WTC11 (cell line): ENCODE data around the gene GATAD2A. TPM values are rescaled to one million over a fixed set of nuclear protein-coding genes. Genes with fewer than 3 reads are reported as not detected.

Experiments
- ATAC-seq: fragments of 200-7000 bp; cut with Tn5 transposase; 2 replicates; pipeline ENCODE4 v1.10.0; 2021; ENCODE audit warnings: mild to moderate bottlenecking, moderate library complexity
- CTCF ChIA-PET: fragments of 300-600 bp; sonication (Branson Sonifier 250); formaldehyde crosslinking; loops from one replicate; lab custom pipeline; 2021; ENCODE audit warnings: antibody characterized with exemption; lab: Charles Lee
- POLR2A ChIA-PET: fragments of 350-600 bp; sonication (Branson Sonifier 250); formaldehyde crosslinking; loops from one replicate; lab custom pipeline; 2021; ENCODE audit warnings: antibody characterized with exemption; lab: Charles Lee
- DNase-seq: peaks from one replicate; pipeline ENCODE4 v3.0.0; 2021; ENCODE audit warnings: low spot score
- H3K27ac Mint-ChIP-seq: 2 replicates; pipeline ENCODE4 v1.8.0; 2021; ENCODE audit warnings: mixed read lengths
- H3K27me3 Mint-ChIP-seq: 2 replicates; pipeline ENCODE4 v1.8.0; 2021; ENCODE audit warnings: low read depth, mild to moderate bottlenecking, moderate library complexity, mixed read lengths
- H3K36me3 Mint-ChIP-seq: 2 replicates; pipeline ENCODE4 v1.8.0; 2021; ENCODE audit warnings: mixed read lengths
- H3K4me1 Mint-ChIP-seq: 2 replicates; pipeline ENCODE4 v1.8.0; 2022; ENCODE audit warnings: mixed read lengths
- H3K4me3 Mint-ChIP-seq: 2 replicates; pipeline ENCODE4 v1.8.0; 2021; ENCODE audit warnings: mild to moderate bottlenecking, moderate library complexity, mixed read lengths
- H3K9me3 Mint-ChIP-seq: 2 replicates; pipeline ENCODE4 v1.8.0; 2021; ENCODE audit warnings: mixed read lengths
- ATF1 ChIP-seq: sonication (generic); formaldehyde crosslinking; IDR thresholded peaks from 2 replicates; pipeline ENCODE4 v1.8.1; 2023; ENCODE audit warnings: mild to moderate bottlenecking, moderate library complexity, missing genetic modification reagents
- CREM ChIP-seq: sonication (generic); formaldehyde crosslinking; IDR thresholded peaks from 2 replicates; pipeline ENCODE4 v1.8.1; 2022; ENCODE audit warnings: mild to moderate bottlenecking, missing genetic modification reagents, moderate library complexity
- ERG ChIP-seq: fragments of 250-450 bp; sonication (Bioruptor Pico); IDR thresholded peaks from 2 replicates; pipeline ENCODE4 v1.8.0; 2021; ENCODE audit warnings: mild to moderate bottlenecking
- GTF2I ChIP-seq: fragments of 250-450 bp; sonication (Bioruptor Pico); conservative IDR thresholded peaks from 2 replicates; pipeline ENCODE4 v1.4.0; 2021; ENCODE audit warnings: mild to moderate bottlenecking
- NFYB ChIP-seq: sonication (generic); formaldehyde crosslinking; conservative IDR thresholded peaks from 2 replicates; pipeline ENCODE4 v1.8.0; 2022; ENCODE audit warnings: low read depth, missing genetic modification reagents
- NR1H2 ChIP-seq: sonication (generic); formaldehyde crosslinking; IDR thresholded peaks from 2 replicates; pipeline ENCODE4 v1.9.0; 2021; ENCODE audit warnings: mild to moderate bottlenecking, moderate library complexity, missing genetic modification reagents
- PREB ChIP-seq: sonication (generic); formaldehyde crosslinking; IDR thresholded peaks from 2 replicates; pipeline ENCODE4 v1.8.1; 2022; ENCODE audit warnings: mild to moderate bottlenecking, missing genetic modification reagents, moderate library complexity, borderline replicate concordance
- RELA ChIP-seq: sonication (generic); formaldehyde crosslinking; IDR thresholded peaks from 2 replicates; pipeline ENCODE4 v1.8.1; 2022; ENCODE audit warnings: missing genetic modification reagents, mild to moderate bottlenecking, borderline replicate concordance
- SMAD3 ChIP-seq: sonication (generic); formaldehyde crosslinking; IDR thresholded peaks from 2 replicates; pipeline ENCODE4 v1.8.0; 2022; ENCODE audit warnings: missing genetic modification reagents, mild to moderate bottlenecking, borderline replicate concordance
- SP1 ChIP-seq: sonication (generic); formaldehyde crosslinking; conservative IDR thresholded peaks from 2 replicates; pipeline ENCODE4 v1.8.1; 2022; ENCODE audit warnings: missing genetic modification reagents
- TEAD4 ChIP-seq: sonication (generic); formaldehyde crosslinking; IDR thresholded peaks from 2 replicates; pipeline ENCODE4 v1.8.0; 2022; ENCODE audit warnings: mild to moderate bottlenecking, missing genetic modification reagents
- ZNF219 ChIP-seq: sonication (generic); formaldehyde crosslinking; IDR thresholded peaks from 2 replicates; pipeline ENCODE4 v1.8.0; 2023; ENCODE audit warnings: missing genetic modification reagents, mild to moderate bottlenecking, borderline replicate concordance
- ZNF281 ChIP-seq: sonication (generic); formaldehyde crosslinking; IDR thresholded peaks from 2 replicates; pipeline ENCODE4 v1.8.0; 2023; ENCODE audit warnings: mild to moderate bottlenecking, missing genetic modification reagents
- ZNF396 ChIP-seq: fragments of 250-450 bp; sonication (Bioruptor Pico); IDR thresholded peaks from 2 replicates; pipeline ENCODE4 v1.8.0; 2021; ENCODE audit warnings: mild to moderate bottlenecking, moderate library complexity, borderline replicate concordance
- ZSCAN18 ChIP-seq: fragments of 250-450 bp; sonication (Bioruptor Pico); IDR thresholded peaks from 2 replicates; pipeline ENCODE4 v2.1.2; 2022; ENCODE audit warnings: mild to moderate bottlenecking, moderate library complexity
- total RNA-seq: library from RNA; stranded (reverse); gene quantifications from 3 replicates; pipeline ENCODE4 v1.2.3, GENCODE V29; 2021

Gene GATAD2A
- total RNA-seq, 1 experiment from 2014 or later, result 209 TPM

GRCh38 chr19:19445911-19446361 lies 40.5 kb downstream of the GATAD2A start:
- TF ChIP-seq NFYB (no peak), NR1H2 (CRISPR knock-in tag) (no peak), TEAD4 (CRISPR knock-in tag) (no peak), SMAD3 (CRISPR knock-in tag) (no peak), RELA (no peak), GTF2I (CRISPR knock-in tag) (no peak), ATF1 (no peak), ZNF219 (no peak)
- ATAC-seq (no peak), DNase-seq (no peak)
- ChIA-PET POLR2A (no interaction called here), CTCF (no interaction called here)
- Mint-ChIP-seq H3K36me3 (peaks cover 5% of the 10 kb centered on the region; the same call in 1 of the 2 replicates), H3K4me3 (no peak overlapping the region), H3K27ac (peak overlapping the region; percentile 95), H3K27me3 (no peaks in the 10 kb centered on the region), H3K4me1 (peaks cover 58% of the 10 kb centered on the region), H3K9me3 (no peaks in the 10 kb centered on the region)

GRCh38 chr19:19446655-19447437 lies 41.4 kb downstream of the GATAD2A start:
- Mint-ChIP-seq H3K36me3 (peaks cover 5% of the 10 kb centered on the region; the same call in 1 of the 2 replicates), H3K4me1 (peaks cover 60% of the 10 kb centered on the region), H3K27me3 (no peaks in the 10 kb centered on the region), H3K27ac (peak overlapping the region; percentile 91), H3K4me3 (no peak overlapping the region), H3K9me3 (no peaks in the 10 kb centered on the region)
- ChIA-PET POLR2A (interaction anchor here (1.7 kb wide), 1 partner anchor 41 kb away, joined by 4 read pairs; the partner anchor contains the start of gene GATAD2A), CTCF (interaction anchor here (1.0 to 1.7 kb wide), 6 partner anchors 41 to 106 kb away, joined by 3 to 5 read pairs (median 4); partner anchors contain the start of genes GATAD2A, NDUFA13 and TSSK6)
- ATAC-seq (no peak), DNase-seq (no peak)
- TF ChIP-seq GTF2I (CRISPR knock-in tag), result 0 out of 2 replicates have a peak, but pooled peaks have one; percentile 64
- no peak for TF ChIP-seq ERG (CRISPR knock-in tag)
- TF ChIP-seq, all 79 proteins: peak for 1

- Mint-ChIP-seq H3K27ac (peak overlapping the region; percentile 91), H3K27me3 (no peaks in the 10 kb centered on the region), H3K4me3 (no peak overlapping the region), H3K9me3 (no peaks in the 10 kb centered on the region), H3K36me3 (peaks cover 5% of the 10 kb centered on the region; the same call in 1 of the 2 replicates), H3K4me1 (peaks cover 65% of the 10 kb centered on the region)
- no peak for DNase-seq
- no peak for ATAC-seq
- TF ChIP-seq ZNF281 (CRISPR knock-in tag) (no peak), CREM (CRISPR knock-in tag) (no peak), PREB (no peak), GTF2I (CRISPR knock-in tag) (no peak), ZNF396 (CRISPR knock-in tag) (no peak), ZSCAN18 (no peak), SP1 (no peak)
- CTCF ChIA-PET, result interaction anchor here (1.0 to 1.7 kb wide), 7 partner anchors 28 to 105 kb away, joined by 3 to 6 read pairs (median 4); partner anchors contain the start of genes GATAD2A, NDUFA13 and TSSK6
- POLR2A ChIA-PET, result interaction anchor here (1.7 kb wide), 1 partner anchor 42 kb away, joined by 4 read pairs; the partner anchor contains the start of gene GATAD2A
These were observed 42.2 kb downstream of the GATAD2A start for GRCh38 chr19:19447536-19448237.
